Measurements from ENCODE around the gene OTOA. TPM values are rescaled to one million over a fixed set of nuclear protein-coding genes. Genes with fewer than 3 reads are reported as not detected.
"Not testable (repeated sequence)": the region's sequence is repeated elsewhere in the genome, so short reads cannot be mapped to it uniquely, and the experiment has no call there.

The OTOA gene
- total RNA-seq, 1 donor from 2014 or later, result 0.07 TPM

DNA sequence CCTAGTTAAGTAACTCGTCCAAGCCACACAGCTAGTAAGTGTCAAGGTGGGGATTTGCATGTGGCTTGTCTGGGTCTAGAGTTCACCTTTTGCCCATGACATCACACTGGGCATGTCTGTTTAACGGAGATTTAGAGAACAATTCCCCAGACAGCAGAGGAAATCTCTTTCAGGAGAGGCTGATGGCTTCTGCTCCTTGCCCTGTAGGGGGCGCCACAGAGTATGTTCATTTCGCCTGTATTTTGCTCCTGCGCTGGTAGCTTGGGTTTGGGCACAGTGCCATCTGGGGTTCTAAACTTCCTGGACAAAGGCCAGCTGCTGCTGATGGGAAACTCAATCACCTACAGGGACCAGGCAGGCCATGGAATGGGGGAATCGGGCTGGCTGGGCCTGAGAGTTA is 20.4 kb downstream of the OTOA start:
- Mint-ChIP-seq H3K4me1 (ENCODE audit: low read depth) (no peaks in the 10 kb centered on the region), H3K36me3 (ENCODE audit: insufficient read depth) (no peaks in the 10 kb centered on the region), H3K27ac (no peak overlapping the region), H3K4me3 (ENCODE audit: low read depth) (no peak overlapping the region), H3K27me3 (peaks cover 24% of the 10 kb centered on the region), H3K9me3 (ENCODE audit: low read depth) (no peaks in the 10 kb centered on the region)
- DNase-seq (ENCODE audit: low spot score, unreplicated experiment), result no peak
- TF ChIP-seq, protein P1, sequence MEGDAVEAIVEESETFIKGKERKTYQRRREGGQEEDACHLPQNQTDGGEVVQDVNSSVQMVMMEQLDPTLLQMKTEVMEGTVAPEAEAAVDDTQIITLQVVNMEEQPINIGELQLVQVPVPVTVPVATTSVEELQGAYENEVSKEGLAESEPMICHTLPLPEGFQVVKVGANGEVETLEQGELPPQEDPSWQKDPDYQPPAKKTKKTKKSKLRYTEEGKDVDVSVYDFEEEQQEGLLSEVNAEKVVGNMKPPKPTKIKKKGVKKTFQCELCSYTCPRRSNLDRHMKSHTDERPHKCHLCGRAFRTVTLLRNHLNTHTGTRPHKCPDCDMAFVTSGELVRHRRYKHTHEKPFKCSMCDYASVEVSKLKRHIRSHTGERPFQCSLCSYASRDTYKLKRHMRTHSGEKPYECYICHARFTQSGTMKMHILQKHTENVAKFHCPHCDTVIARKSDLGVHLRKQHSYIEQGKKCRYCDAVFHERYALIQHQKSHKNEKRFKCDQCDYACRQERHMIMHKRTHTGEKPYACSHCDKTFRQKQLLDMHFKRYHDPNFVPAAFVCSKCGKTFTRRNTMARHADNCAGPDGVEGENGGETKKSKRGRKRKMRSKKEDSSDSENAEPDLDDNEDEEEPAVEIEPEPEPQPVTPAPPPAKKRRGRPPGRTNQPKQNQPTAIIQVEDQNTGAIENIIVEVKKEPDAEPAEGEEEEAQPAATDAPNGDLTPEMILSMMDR (IDR thresholded peaks at IDR 0.05; ENCODE audit: unreplicated experiment), result peak; percentile 43

DNA sequence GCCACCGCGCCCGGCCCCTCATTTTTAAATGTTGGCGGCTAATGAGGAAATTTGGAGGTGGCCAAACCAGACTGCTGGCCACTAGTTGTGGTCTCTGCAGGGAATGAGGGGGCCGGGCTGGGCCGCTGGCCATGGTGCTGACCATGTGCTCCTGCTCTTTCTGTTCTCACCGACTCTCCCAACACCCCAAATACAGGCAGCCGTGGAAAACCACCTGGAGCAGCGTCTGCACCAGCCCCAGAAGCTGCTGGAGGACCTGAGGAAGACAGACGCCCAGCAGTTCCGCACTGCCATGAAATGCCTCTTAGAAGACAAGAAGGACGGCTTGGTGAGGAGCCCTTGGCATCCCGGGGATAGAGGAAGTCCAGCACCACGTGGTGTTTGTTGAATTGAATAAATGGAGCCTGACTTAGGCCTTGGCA is 21.3 kb downstream of the OTOA start:
- peak; percentile 42 for DNase-seq (ENCODE audit: low spot score, unreplicated experiment)
- TF ChIP-seq, protein P1 (IDR thresholded peaks at IDR 0.05; ENCODE audit: unreplicated experiment), result no peak
- H3K27me3 Mint-ChIP-seq, result peaks cover 25% of the 10 kb centered on the region
- H3K36me3 Mint-ChIP-seq (ENCODE audit: insufficient read depth), result no peaks in the 10 kb centered on the region
- no peaks in the 10 kb centered on the region for H3K4me1 Mint-ChIP-seq (ENCODE audit: low read depth)
- H3K4me3 Mint-ChIP-seq (ENCODE audit: low read depth), result no peak overlapping the region
- H3K27ac Mint-ChIP-seq, result no peak overlapping the region
- no peaks in the 10 kb centered on the region for H3K9me3 Mint-ChIP-seq (ENCODE audit: low read depth)

DNA sequence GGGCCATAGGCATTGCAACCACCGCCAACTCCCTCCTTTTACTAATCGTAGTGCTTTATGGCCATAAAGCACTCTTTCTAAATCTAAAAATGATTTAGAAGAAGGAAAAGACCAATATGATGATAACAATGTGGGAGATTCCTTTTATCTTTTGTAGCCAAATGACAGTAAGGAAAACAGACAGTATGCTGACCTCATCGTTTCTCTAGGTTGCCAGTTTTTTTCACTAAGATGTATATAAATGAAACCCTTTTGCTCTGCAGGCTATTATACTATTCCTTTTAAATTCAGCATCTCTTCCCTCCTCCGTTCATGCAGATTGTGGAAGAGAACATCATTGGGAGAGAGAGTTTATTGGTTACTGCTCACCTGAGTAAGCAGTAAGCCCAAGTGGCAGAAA is 25.3 kb downstream of the OTOA start:
- H3K27me3 Mint-ChIP-seq, result peaks cover 17% of the 10 kb centered on the region
- H3K27ac Mint-ChIP-seq, result no peak overlapping the region
- no peaks in the 10 kb centered on the region for H3K36me3 Mint-ChIP-seq (ENCODE audit: insufficient read depth)
- DNase-seq (ENCODE audit: low spot score, unreplicated experiment), result no peak
- TF ChIP-seq, protein P1 (IDR thresholded peaks at IDR 0.05; ENCODE audit: unreplicated experiment), result no peak
- H3K9me3 Mint-ChIP-seq (ENCODE audit: low read depth), result no peaks in the 10 kb centered on the region
- no peaks in the 10 kb centered on the region for H3K4me1 Mint-ChIP-seq (ENCODE audit: low read depth)
- no peak overlapping the region for H3K4me3 Mint-ChIP-seq (ENCODE audit: low read depth)

DNA sequence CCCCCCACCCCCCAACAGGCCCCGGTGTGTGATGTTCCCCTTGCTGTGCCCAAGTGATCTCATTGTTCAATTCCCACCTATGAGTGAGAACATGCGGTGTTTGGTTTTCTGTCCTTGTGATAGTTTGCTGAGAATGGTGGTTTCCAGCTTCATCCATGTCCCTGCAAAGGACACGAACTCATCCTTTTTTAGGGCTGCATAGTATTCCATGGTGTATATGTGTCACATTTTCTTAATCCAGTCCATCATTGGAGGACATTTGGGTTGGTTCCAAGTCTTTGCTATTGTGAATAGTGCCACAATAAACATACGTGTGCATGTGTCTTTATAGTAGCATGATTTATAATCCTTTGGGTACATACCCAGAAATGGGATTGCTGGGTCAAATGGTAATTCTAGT is 27.2 kb downstream of the OTOA start:
- H3K27me3 Mint-ChIP-seq, result peaks cover 21% of the 10 kb centered on the region

DNA sequence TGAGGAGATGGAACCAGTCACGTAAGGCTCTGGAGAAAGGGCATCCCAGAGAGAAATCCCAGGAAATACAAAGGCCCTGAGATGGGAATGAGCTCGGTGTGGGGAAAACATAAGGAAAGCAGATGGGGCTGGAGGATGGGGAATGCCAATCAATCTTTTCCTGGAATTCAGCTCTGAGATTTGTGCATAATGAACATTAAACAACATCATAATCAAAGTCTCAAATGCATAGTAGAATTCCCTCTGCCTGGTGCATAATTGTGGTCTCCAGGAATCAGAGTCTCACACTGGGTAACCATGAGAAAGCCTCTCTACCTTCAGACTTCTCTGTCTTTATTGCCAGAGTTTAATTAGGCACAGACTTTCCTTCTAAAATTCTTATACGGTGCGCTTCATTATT is 30.8 kb downstream of the OTOA start:
- Mint-ChIP-seq H3K9me3 (ENCODE audit: low read depth) (no peaks in the 10 kb centered on the region), H3K4me1 (ENCODE audit: low read depth) (no peaks in the 10 kb centered on the region), H3K27me3 (peaks cover 11% of the 10 kb centered on the region), H3K4me3 (ENCODE audit: low read depth) (no peak overlapping the region), H3K36me3 (ENCODE audit: insufficient read depth) (no peaks in the 10 kb centered on the region), H3K27ac (no peak overlapping the region)
- TF ChIP-seq, protein P1 (IDR thresholded peaks at IDR 0.05; ENCODE audit: unreplicated experiment), result no peak
- no peak for DNase-seq (ENCODE audit: low spot score, unreplicated experiment)

More for the DNA sequence above, 27.2 kb downstream of the OTOA start:
- DNase-seq (ENCODE audit: low spot score, unreplicated experiment); H3K36me3 Mint-ChIP-seq (ENCODE audit: insufficient read depth); H3K4me3 Mint-ChIP-seq (ENCODE audit: low read depth); H3K27ac Mint-ChIP-seq; H3K4me1 Mint-ChIP-seq (ENCODE audit: low read depth); H3K9me3 Mint-ChIP-seq (ENCODE audit: low read depth): not testable (repeated sequence)

DNA sequence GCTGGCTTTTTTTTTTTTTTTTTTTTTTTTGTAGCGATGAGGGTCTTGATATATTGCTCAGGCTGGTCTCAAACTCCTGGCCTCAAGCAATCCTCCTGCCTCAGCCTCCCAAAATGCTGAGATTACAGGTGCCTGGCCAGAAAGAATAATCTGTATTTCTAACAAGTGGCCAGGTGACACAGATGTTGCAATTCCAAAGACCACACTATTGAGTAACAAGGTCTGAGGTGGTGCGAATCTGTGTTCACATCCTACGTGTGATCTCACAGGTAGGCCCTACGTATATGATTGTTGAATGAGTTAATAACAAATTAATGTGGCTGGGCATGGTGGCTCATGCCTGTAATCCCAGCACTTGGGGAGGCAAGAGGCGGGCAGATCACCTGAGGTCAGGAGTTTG is 33.3 kb downstream of the OTOA start:
- DNase-seq (ENCODE audit: low spot score, unreplicated experiment), result no peak
- Mint-ChIP-seq H3K27ac (no peak overlapping the region), H3K36me3 (ENCODE audit: insufficient read depth) (no peaks in the 10 kb centered on the region), H3K4me3 (ENCODE audit: low read depth) (no peak overlapping the region), H3K4me1 (ENCODE audit: low read depth) (no peaks in the 10 kb centered on the region), H3K27me3 (peaks cover 11% of the 10 kb centered on the region), H3K9me3 (ENCODE audit: low read depth) (no peaks in the 10 kb centered on the region)
- TF ChIP-seq, protein P1 (IDR thresholded peaks at IDR 0.05; ENCODE audit: unreplicated experiment), result no peak

All from progenitor cell of endocrine pancreas (in vitro differentiated cells).